GM19351 (cell line): ENCODE results near the gene ADAMTS1.

ENCODE experiments used
- ATAC-seq: cut with Tn5 transposase; IDR thresholded peaks from one replicate; pipeline ENCODE4 v1.9.1; 2021; ENCODE audit warnings: mild to moderate bottlenecking, moderate library complexity; ENCODE audit not compliant: unreplicated experiment

The ADAMTS1 gene

GRCh38 chr21:26818906-26819305 lies 26.3 kb downstream of the ADAMTS1 start:
- no peak for ATAC-seq

- no peak for ATAC-seq
Observed at GRCh38 chr21:26815197-26815596, 30.0 kb downstream of the ADAMTS1 start.

- no peak for ATAC-seq
Observed at GRCh38 chr21:26814386-26814785, 30.8 kb downstream of the ADAMTS1 start.

GRCh38 chr21:26813426-26813998 lies 31.7 kb downstream of the ADAMTS1 start:
- no peak for ATAC-seq

GRCh38 chr21:26812173-26812572 lies 33.0 kb downstream of the ADAMTS1 start:
- no peak for ATAC-seq

GRCh38 chr21:26811482-26811881 lies 33.7 kb downstream of the ADAMTS1 start:
- no peak for ATAC-seq

GRCh38 chr21:26810676-26811415 lies 34.4 kb downstream of the ADAMTS1 start:
- ATAC-seq = no peak

- no peak for ATAC-seq
Observed at GRCh38 chr21:26810266-26810665, 34.9 kb downstream of the ADAMTS1 start.

- ATAC-seq = no peak
Observed at GRCh38 chr21:26809745-26810144, 35.5 kb downstream of the ADAMTS1 start.

- no peak for ATAC-seq
Observed at GRCh38 chr21:26806801-26807295, 38.4 kb downstream of the ADAMTS1 start.

GRCh38 chr21:26804895-26805609 lies 40.2 kb downstream of the ADAMTS1 start:
- no peak for ATAC-seq

GRCh38 chr21:26801498-26801897 lies 43.7 kb downstream of the ADAMTS1 start:
- no peak for ATAC-seq

GRCh38 chr21:26800970-26801431 lies 44.2 kb downstream of the ADAMTS1 start:
- no peak for ATAC-seq

GRCh38 chr21:26800455-26800854 lies 44.8 kb downstream of the ADAMTS1 start:
- no peak for ATAC-seq

GRCh38 chr21:26800001-26800400 lies 45.2 kb downstream of the ADAMTS1 start:
- ATAC-seq = no peak

GRCh38 chr21:26798856-26799751 lies 46.1 kb downstream of the ADAMTS1 start:
- ATAC-seq = no peak

GRCh38 chr21:26797878-26798456 lies 47.2 kb downstream of the ADAMTS1 start:
- ATAC-seq = no peak

GRCh38 chr21:26795866-26796329 lies 49.3 kb downstream of the ADAMTS1 start:
- no peak for ATAC-seq

GRCh38 chr21:26795412-26795805 lies 49.8 kb downstream of the ADAMTS1 start:
- no peak for ATAC-seq
